ENCODE measurements around the gene HIGD1A.

Gene HIGD1A

DNA sequence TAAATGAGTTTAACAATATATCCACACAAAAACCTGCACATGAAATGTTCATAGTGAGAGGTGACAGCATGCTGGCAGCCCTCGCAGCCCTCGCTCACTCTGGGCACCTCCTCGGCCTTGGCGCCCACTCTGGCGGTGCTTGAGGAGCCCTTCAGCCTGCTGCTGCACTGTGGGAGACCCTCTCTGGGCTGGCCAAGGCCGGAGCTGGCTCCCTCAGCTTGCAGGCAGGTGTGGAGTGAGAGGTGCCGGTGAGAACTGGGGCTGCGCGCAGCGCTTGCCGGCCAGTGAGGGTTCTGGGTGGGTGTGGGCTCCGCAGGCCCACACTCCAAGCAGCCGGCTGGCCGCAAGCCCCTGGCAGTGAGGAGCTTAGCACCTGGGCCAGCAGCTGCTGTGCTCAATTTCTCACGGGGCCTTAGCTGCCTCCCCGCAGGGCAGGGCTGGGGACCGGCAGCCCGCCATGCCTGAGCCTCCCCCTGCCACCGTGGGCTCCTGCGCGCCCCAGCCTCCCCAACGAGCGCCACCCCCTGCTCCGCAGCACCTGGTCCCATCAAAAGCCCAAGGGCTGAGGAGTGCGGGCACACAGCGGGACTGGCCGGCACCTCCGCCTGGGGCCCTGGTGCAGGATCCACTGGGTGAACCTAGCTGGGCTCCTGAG, 34.7 kb downstream of the HIGD1A start:
- TF ChIP-seq GLIS3 (CRISPR knock-in tag; IDR thresholded peaks at IDR 0.05), result no peak
- no peak for TF ChIP-seq ISL1 (CRISPR knock-in tag; IDR thresholded peaks at IDR 0.05)
- TF ChIP-seq ZFP30 (CRISPR knock-in tag; IDR thresholded peaks at IDR 0.05), result no peak
- TF ChIP-seq ESRRG (CRISPR knock-in tag; IDR thresholded peaks at IDR 0.05), result no peak
- no peak for TF ChIP-seq OSR1 (CRISPR knock-in tag; IDR thresholded peaks at IDR 0.05)
- TF ChIP-seq SNAI2 (CRISPR knock-in tag; IDR thresholded peaks at IDR 0.05), result no peak
- TF ChIP-seq, protein P1, sequence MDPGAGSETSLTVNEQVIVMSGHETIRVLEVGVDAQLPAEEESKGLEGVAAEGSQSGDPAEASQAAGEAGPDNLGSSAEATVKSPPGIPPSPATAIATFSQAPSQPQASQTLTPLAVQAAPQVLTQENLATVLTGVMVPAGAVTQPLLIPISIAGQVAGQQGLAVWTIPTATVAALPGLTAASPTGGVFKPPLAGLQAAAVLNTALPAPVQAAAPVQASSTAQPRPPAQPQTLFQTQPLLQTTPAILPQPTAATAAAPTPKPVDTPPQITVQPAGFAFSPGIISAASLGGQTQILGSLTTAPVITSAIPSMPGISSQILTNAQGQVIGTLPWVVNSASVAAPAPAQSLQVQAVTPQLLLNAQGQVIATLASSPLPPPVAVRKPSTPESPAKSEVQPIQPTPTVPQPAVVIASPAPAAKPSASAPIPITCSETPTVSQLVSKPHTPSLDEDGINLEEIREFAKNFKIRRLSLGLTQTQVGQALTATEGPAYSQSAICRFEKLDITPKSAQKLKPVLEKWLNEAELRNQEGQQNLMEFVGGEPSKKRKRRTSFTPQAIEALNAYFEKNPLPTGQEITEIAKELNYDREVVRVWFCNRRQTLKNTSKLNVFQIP (CRISPR knock-in tag; IDR thresholded peaks at IDR 0.05; ENCODE audit: borderline replicate concordance, low read depth), result no peak
- no peak for TF ChIP-seq ZC3H10 (CRISPR knock-in tag; IDR thresholded peaks at IDR 0.05)
- TF ChIP-seq, protein P2, sequence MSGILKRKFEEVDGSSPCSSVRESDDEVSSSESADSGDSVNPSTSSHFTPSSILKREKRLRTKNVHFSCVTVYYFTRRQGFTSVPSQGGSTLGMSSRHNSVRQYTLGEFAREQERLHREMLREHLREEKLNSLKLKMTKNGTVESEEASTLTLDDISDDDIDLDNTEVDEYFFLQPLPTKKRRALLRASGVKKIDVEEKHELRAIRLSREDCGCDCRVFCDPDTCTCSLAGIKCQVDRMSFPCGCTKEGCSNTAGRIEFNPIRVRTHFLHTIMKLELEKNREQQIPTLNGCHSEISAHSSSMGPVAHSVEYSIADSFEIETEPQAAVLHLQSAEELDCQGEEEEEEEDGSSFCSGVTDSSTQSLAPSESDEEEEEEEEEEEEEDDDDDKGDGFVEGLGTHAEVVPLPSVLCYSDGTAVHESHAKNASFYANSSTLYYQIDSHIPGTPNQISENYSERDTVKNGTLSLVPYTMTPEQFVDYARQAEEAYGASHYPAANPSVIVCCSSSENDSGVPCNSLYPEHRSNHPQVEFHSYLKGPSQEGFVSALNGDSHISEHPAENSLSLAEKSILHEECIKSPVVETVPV (CRISPR knock-in tag; IDR thresholded peaks at IDR 0.05), result no peak
- no peak for TF ChIP-seq RARB (CRISPR knock-in tag; IDR thresholded peaks at IDR 0.05)
- no peak for TF ChIP-seq ZNF565 (CRISPR knock-in tag; conservative IDR thresholded peaks at IDR 0.05; ENCODE audit: low read depth)
- no peak for TF ChIP-seq ZNF8 (CRISPR knock-in tag; IDR thresholded peaks at IDR 0.05)
- TF ChIP-seq CSDC2 (CRISPR knock-in tag; IDR thresholded peaks at IDR 0.05), result no peak
- TF ChIP-seq, protein P3, sequence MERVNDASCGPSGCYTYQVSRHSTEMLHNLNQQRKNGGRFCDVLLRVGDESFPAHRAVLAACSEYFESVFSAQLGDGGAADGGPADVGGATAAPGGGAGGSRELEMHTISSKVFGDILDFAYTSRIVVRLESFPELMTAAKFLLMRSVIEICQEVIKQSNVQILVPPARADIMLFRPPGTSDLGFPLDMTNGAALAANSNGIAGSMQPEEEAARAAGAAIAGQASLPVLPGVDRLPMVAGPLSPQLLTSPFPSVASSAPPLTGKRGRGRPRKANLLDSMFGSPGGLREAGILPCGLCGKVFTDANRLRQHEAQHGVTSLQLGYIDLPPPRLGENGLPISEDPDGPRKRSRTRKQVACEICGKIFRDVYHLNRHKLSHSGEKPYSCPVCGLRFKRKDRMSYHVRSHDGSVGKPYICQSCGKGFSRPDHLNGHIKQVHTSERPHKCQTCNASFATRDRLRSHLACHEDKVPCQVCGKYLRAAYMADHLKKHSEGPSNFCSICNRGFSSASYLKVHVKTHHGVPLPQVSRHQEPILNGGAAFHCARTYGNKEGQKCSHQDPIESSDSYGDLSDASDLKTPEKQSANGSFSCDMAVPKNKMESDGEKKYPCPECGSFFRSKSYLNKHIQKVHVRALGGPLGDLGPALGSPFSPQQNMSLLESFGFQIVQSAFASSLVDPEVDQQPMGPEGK (CRISPR knock-in tag; IDR thresholded peaks at IDR 0.05; ENCODE audit: borderline replicate concordance), result no peak
- TF ChIP-seq ZNF70 (CRISPR knock-in tag; IDR thresholded peaks at IDR 0.05), result no peak
- no peak for TF ChIP-seq BACH2 (CRISPR knock-in tag; IDR thresholded peaks at IDR 0.05; ENCODE audit: borderline replicate concordance)
- TF ChIP-seq, protein P4, sequence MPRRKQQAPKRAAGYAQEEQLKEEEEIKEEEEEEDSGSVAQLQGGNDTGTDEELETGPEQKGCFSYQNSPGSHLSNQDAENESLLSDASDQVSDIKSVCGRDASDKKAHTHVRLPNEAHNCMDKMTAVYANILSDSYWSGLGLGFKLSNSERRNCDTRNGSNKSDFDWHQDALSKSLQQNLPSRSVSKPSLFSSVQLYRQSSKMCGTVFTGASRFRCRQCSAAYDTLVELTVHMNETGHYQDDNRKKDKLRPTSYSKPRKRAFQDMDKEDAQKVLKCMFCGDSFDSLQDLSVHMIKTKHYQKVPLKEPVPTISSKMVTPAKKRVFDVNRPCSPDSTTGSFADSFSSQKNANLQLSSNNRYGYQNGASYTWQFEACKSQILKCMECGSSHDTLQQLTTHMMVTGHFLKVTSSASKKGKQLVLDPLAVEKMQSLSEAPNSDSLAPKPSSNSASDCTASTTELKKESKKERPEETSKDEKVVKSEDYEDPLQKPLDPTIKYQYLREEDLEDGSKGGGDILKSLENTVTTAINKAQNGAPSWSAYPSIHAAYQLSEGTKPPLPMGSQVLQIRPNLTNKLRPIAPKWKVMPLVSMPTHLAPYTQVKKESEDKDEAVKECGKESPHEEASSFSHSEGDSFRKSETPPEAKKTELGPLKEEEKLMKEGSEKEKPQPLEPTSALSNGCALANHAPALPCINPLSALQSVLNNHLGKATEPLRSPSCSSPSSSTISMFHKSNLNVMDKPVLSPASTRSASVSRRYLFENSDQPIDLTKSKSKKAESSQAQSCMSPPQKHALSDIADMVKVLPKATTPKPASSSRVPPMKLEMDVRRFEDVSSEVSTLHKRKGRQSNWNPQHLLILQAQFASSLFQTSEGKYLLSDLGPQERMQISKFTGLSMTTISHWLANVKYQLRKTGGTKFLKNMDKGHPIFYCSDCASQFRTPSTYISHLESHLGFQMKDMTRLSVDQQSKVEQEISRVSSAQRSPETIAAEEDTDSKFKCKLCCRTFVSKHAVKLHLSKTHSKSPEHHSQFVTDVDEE (CRISPR knock-in tag; IDR thresholded peaks at IDR 0.05), result no peak
- no peak for ATAC-seq

DNA sequence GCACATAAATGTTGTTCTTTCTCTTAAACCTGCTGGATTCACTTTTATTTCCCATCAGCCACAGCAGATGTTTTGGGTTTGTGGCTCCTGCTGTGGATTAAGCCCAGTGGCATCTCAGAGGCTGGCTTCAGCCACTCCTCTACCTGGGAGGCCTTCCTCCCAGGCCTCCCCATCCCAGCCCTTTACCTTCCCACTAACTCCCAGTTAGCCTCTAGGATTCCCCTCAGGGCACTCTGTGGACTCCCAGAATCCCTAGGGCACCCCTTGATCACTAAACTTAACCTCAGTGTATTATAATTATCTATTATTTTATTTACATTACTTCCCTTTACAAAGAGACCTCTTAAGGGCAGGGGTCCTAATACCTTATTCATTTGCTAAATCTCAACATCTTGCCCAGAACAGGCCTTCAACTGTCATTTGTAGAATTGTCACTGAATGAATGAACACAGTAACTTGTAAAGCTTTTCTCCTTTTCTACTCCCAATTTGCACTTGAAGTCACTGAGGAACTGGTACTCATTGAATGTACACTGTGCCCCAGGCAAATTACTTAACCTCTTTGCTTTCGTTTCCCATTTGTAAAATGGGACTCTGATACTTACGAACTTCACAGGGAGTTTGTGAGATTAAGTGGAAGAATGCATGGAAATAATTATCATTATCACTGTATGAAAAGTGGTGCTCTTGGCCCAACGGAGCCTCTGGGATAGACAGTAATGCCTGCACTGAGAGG, 39.6 kb downstream of the HIGD1A start:
- ATAC-seq, result no peak
- TF ChIP-seq, protein P5, sequence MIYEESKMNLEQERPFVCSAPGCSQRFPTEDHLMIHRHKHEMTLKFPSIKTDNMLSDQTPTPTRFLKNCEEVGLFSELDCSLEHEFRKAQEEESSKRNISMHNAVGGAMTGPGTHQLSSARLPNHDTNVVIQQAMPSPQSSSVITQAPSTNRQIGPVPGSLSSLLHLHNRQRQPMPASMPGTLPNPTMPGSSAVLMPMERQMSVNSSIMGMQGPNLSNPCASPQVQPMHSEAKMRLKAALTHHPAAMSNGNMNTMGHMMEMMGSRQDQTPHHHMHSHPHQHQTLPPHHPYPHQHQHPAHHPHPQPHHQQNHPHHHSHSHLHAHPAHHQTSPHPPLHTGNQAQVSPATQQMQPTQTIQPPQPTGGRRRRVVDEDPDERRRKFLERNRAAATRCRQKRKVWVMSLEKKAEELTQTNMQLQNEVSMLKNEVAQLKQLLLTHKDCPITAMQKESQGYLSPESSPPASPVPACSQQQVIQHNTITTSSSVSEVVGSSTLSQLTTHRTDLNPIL (CRISPR knock-in tag; IDR thresholded peaks at IDR 0.05; ENCODE audit: low read depth), result no peak
- TF ChIP-seq ZNF70 (CRISPR knock-in tag; IDR thresholded peaks at IDR 0.05), result no peak
- TF ChIP-seq GLIS3 (CRISPR knock-in tag; IDR thresholded peaks at IDR 0.05), result no peak
- TF ChIP-seq CSDC2 (CRISPR knock-in tag; IDR thresholded peaks at IDR 0.05), result no peak
- TF ChIP-seq ZFP3 (CRISPR knock-in tag; IDR thresholded peaks at IDR 0.05), result no peak
- TF ChIP-seq, protein P4 (CRISPR knock-in tag; IDR thresholded peaks at IDR 0.05), result no peak
- TF ChIP-seq RARB (CRISPR knock-in tag; IDR thresholded peaks at IDR 0.05), result no peak
- TF ChIP-seq TCF4 (CRISPR knock-in tag; IDR thresholded peaks at IDR 0.05; ENCODE audit: borderline replicate concordance), result no peak
- TF ChIP-seq ISL1 (CRISPR knock-in tag; IDR thresholded peaks at IDR 0.05), result no peak
